ENCODE results near the gene KEAP1.

Gene KEAP1

DNA sequence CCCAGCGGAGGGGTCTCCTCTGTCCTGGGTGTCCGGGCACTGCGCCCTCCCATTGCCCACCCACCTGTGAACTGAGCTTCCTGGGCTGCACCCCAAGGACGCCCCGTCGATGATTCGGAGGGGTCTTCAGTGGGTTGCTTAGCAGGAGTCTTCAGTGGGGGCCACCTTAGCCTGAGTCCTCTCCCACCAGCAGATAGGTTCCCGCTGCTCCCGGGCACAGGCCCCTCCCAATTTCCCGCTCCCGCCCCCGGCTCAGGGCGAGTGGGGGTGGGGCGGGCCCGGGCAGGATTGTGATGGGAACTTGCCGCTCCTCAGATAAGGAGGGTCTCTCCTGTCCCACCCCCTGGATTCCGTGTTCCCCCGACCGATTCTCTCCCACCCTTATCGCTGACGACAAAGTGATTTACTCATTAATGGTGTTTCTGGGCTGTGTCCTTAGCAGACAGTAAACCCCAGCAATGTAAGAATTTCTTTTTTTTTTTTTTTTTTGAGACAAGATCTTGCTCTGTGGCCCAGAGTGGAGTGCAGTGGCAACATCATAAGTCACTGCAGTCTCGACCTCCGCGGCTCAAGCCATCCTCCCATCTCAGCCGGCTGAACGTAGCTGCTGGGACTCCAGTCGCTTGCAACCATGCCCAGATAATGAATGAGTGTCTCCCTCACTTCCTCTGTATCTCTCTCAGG is 14.7 kb upstream of the KEAP1 start:
- no peak for DNase-seq
- TF ChIP-seq GATA1 (IDR thresholded peaks at IDR 0.05; ENCODE audit: low read depth, low read length): no peak
- TF ChIP-seq POLR2A (IDR thresholded peaks at IDR 0.05; ENCODE audit: low read length): no peak

DNA sequence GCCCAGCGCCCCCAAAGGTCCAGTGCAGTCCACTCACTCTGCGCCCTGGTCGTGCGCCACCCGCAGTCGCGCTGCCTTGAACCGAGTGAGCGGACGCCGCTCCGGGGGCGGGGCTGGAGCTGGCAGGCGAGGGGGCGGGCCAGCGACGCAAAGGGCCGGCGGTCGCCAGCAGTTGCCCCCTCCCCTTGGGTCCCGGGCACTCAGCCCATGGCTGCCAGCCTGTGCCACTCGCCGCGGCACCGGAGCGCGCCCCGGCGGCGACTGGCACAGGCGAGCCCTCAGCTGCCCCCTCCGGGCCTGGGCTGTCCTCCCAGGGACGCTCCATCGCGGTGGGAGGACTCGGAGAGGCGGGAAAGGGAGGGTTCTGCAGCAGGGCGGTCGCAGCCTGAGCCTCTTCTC is 14.2 kb upstream of the KEAP1 start, which contains the start of gene S1PR5:
Gene S1PR5, minus strand, starts transcription at position 87 of the 399 bp plus-strand sequence. CDS start 2,436 bp downstream, outside the sequence.
- no peak for TF ChIP-seq POLR2A (IDR thresholded peaks at IDR 0.05; ENCODE audit: low read length)
- no peak for TF ChIP-seq GATA1 (IDR thresholded peaks at IDR 0.05; ENCODE audit: low read depth, low read length)
- no peak for DNase-seq

DNA sequence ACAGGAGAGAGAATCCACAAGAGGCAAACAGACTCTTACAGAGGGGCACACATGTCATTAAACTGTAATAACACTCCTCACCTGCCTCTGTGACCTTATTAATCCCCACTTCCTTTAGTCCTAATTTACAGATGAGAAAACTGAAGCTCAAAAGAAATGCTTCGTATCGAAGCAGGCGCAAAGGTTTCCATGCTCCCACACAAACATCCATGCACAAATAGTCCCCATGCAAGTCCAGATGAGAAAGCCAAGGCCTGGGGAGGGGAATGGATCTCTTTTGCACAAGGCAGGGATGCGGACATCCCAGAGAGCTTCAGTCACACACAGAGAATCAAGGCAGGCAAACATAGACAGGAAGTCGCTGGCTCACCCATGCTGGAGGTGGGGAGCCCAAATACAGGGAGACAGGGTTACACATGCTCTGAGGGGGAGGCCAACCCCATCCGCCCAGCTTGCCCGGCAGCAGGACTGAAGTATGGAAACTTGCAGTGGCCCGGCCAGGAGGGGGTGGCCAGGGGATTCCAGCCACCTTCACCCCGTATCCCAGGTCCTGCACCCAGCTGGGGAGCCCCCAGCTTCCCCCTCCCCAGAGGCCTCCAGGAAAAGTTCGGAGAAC is 13.6 kb upstream of the KEAP1 start:
- DNase-seq: no peak
- TF ChIP-seq GATA1 (IDR thresholded peaks at IDR 0.05; ENCODE audit: low read depth, low read length): no peak
- TF ChIP-seq POLR2A (IDR thresholded peaks at IDR 0.05; ENCODE audit: low read length): no peak

DNA sequence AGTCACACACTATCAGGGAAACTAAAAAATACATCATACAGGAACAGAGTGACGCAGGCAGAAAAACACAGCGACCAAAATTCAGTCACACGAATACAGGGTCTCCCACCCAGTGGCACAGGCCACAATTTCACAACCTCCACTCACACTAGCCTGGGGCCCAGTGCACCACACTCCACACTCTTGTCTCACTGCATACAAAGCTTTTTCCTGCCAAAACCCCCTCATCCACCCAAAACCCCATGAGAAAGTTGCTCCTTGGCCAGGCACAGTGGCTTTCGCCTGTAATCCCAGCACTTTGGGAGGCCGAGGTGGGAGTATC is 12.9 kb upstream of the KEAP1 start:
- DNase-seq: no peak
- no peak for TF ChIP-seq GATA1 (IDR thresholded peaks at IDR 0.05; ENCODE audit: low read depth, low read length)

DNA sequence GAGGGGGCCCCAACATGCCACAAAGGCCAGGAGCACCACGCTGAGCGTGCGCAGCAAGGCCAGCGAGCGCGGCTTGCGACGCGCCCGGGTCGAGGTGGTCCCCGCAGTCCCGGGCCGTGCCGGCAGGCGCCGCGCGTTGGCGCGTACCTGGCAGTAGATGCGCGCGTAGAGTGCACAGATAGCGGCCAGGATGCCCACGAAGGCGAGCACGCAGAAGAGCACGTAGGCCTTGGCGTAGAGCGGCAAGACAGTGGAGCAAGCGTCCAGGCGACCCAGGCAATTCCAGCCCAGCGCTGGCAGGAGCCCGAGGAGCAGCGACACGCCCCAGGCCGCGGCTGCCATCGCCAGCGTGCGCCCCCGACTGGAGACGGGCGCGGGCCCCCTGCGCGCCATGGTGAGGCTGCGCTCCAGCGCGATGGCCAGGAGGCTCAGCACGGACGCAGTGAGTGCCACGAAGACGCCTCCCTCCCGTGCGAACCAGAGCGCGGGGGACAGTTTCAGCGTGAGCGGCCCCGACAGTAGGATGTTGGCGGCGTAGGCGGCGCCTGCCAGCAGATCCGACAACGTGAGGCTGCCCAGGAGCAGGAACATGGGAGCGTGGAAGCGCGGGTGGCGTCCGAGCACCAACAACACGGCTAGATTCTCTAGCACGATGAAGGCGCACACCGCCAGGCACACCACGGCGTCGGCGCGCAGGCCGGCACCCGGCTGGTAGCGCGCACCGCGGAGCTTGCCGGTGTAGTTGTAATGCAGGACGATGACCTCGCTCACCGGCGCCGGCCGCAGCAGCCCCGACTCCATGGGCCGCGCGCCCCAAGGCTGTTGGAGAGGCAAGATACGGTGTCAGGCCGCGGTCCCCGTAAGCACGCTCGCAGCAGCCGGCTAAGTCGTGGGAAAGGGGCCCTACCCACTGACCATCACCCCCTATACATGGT is 11.3 kb upstream of the KEAP1 start:
- no peak for TF ChIP-seq GATA1 (IDR thresholded peaks at IDR 0.05; ENCODE audit: low read depth, low read length)
- no peak for TF ChIP-seq POLR2A (IDR thresholded peaks at IDR 0.05; ENCODE audit: low read length)
- peak; percentile 39 to 56 for DNase-seq

DNA sequence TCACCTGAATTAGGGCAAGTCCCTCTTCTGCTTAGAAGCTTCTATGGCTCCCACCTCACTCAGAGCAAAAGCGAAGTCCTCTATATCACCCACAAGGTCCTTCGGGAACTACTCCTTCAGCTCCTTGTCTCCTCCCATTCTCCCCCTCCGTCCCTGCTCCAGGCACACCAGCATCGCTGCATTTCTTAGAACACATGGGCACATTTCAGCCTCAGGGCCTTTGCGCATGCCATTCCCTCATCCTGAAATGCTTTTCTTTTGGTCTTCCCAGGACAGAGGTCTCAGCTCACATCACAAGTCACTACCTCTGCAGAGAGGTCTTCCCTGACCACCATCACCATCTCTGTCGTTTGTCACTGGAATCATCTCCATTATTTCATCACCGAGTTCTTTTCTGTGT is 10.1 kb upstream of the KEAP1 start:
- no peak for TF ChIP-seq POLR2A (IDR thresholded peaks at IDR 0.05; ENCODE audit: low read length)
- TF ChIP-seq GATA1 (IDR thresholded peaks at IDR 0.05; ENCODE audit: low read depth, low read length): no peak
- DNase-seq: no peak

DNA sequence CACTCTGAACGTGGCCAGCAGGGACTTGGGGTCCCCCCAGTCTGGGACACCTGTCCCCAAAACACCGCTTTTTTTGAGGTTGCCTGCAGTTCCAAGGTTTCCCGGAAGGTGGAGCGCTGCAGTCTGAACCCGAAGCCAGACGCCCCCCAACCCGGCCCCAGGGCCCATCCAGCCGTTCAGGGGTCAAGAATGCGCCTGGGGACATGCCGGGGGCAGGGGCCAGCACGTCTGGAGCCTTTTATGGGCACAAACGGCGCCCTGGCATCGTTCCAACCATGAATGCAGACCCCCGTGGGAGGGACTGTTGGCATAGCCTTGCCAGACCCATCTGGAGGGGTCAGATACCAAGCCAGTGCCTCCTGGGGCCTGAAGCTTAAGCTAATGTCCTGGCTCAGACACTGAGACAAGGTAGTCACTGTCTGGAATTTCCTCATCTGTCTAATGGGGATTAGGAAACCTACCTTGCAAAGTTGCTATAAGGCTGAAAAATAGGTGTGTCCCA is 7.2 kb upstream of the KEAP1 start:
- peak; percentile 62 to 63 for DNase-seq
- no peak for TF ChIP-seq GATA1 (IDR thresholded peaks at IDR 0.05; ENCODE audit: low read depth, low read length)
- TF ChIP-seq POLR2A (IDR thresholded peaks at IDR 0.05; ENCODE audit: low read length): no peak

DNA sequence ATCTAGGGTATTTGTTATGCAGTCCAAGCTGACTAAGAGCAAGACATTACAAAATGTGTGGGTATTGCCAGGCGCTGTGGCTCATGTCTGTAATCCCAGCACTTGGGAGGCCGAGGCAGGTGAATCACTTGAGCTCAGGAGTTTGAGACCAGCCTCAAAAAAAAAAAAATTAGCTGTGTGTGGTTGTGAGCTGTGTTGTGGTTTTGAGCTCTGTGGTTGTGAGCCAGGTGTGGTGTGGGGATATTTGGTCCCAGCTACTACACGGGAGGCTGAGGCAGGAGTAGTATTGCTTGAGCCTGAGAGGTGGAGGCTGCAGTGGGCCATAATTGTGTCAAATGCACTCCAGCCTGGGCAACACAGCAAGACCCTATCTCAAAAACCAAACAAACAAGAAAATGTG is 5.6 kb upstream of the KEAP1 start:
- DNase-seq: no peak
- TF ChIP-seq GATA1 (IDR thresholded peaks at IDR 0.05; ENCODE audit: low read depth, low read length) (no peak), POLR2A (IDR thresholded peaks at IDR 0.05; ENCODE audit: low read length) (no peak)

DNA sequence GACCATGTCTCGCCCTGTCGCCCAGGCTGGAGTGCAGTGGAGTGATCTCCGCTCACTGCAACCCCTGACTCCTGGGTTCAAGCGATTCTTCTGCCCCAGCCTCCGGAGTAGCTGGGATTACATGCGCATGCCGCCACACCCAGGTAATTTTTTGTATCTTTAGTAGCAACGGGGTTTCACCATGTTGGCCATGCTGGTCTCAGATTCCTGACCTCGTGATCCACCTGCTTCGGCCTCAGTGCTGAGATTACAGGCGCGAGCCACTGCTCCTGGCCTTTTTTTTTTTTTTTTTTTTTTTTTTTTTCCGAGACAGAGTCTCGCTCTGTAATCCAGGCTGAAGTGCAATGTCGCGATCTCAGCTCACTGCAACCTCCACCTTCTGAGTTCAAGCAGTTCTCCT is 4.9 kb upstream of the KEAP1 start:
- DNase-seq: no peak

DNA sequence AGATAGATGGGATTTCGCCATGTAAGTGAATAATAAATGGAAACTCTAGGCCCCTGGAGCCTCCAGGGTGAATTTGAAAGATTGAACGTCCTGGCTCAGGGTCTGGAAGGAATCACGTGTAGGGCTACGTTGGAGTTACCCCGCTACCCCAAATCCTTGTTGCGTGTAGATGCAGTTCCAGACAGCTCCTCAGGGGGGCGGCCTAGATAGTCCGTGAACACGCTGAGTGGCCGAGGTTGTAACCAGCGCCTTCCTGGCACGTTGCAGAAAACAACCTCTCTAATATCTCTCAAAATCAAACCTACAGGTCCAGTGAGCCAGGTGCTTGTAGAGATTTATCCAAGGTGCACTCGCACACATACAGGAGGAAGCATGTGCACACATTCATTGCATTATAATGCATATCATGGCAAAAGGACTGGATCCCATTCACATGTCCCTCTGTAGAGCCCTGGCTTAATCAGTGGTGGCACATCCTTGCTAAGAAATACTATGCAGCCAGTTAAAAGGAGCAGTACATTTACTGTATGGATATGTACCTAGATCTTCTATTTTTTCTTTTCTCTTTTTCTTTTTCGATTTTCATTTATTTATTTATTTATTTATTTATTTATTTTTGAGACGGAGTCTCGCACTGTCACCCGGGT is 2.5 kb upstream of the KEAP1 start:
- TF ChIP-seq GATA1 (IDR thresholded peaks at IDR 0.05; ENCODE audit: low read depth, low read length) (no peak), POLR2A (IDR thresholded peaks at IDR 0.05; ENCODE audit: low read length) (no peak)
- peak; percentile 84 to 89 for DNase-seq

More for the DNA sequence above, 4.9 kb upstream of the KEAP1 start:
- TF ChIP-seq POLR2A (IDR thresholded peaks at IDR 0.05; ENCODE audit: low read length) (no peak), GATA1 (IDR thresholded peaks at IDR 0.05; ENCODE audit: low read depth, low read length) (no peak)

DNA sequence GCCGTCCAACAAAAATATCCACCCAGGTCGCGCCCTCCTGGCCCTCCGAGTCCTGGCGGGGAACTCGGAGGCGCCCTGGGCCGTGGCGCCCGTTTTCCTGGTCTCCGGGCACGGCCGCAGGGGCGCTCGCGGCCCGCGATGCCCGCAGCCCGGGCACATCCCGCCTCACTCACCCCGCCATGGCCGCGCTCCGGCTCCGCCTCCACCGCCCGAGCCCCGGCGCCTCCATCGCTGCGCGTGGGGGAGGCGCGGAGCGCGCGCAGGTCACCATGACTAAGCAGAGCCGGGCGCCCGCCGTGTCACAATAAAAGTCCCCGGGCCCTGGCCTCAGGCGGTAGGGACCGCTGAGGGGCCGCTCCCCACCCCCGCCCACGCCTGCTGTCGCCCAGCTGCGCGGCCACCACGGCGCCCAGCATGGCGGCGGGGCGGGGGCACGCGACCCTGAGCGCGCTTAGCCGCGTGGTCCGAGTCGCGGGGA is 593 bp downstream of the KEAP1 start:
- DNase-seq: peak; percentile 97 to 98
- TF ChIP-seq GATA1 (IDR thresholded peaks at IDR 0.05; ENCODE audit: low read depth, low read length) (no peak), POLR2A (IDR thresholded peaks at IDR 0.05; ENCODE audit: low read length) (peak; percentile 92)

DNA sequence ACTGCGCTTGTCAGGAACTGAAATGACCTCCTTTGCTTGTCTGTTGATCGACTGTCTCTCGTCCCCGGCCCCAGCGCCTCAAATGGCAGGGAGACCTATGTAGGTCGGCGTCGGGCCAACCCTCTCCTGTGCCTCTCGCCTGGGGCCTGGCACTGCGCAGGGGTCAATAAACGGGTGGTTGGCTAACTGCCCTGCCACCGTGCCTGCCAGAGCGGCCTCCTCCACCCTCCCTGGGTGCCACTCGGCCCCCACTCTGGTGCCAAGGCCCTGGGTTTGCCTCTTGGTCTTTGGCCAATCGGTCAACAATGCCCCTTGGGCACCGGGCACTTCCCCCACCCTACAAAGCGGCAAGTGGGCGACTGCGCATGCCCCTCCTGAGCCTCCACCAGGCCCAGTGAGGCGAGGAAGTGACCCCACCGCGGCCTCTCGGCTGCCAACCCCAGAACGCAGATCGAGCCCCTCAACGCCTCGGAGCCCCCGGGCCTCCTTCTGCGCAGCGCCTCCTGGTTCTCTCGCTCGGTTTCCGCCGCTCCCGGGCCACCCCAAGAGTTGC is 1.1 kb downstream of the KEAP1 start:
- DNase-seq: peak; percentile 71 to 80
- no peak for TF ChIP-seq GATA1 (IDR thresholded peaks at IDR 0.05; ENCODE audit: low read depth, low read length)
- no peak for TF ChIP-seq POLR2A (IDR thresholded peaks at IDR 0.05; ENCODE audit: low read length)

DNA sequence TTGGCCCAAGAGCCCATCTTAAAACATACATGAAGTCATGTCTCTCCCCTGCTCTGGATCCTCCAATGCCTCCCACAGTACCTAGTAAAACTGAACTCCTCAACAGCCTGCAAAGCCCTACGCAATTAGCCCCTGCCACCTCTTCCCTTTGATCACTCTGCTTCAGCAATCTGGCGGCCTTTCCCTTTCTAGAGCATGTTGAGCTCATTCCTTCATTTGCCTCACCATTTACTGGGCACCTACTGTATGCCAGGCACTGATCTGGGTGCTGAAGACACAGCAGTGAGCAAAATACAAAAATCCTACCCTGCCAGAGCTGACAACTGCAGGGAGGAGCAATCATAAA is 2.9 kb downstream of the KEAP1 start:
- DNase-seq: no peak
- TF ChIP-seq GATA1 (IDR thresholded peaks at IDR 0.05; ENCODE audit: low read depth, low read length) (no peak), POLR2A (IDR thresholded peaks at IDR 0.05; ENCODE audit: low read length) (no peak)
